GM20431 (cell line): Measurements from ENCODE around the gene SEMA6A.

Experiments used
- in situ Hi-C: fragments of 300-500 bp; cut with MseI, MboI; formaldehyde crosslinking; loops from one replicate; pipeline ENCODE4 v1.15.0; 2020; ENCODE audit warnings: low sequenced_read_pairs; ENCODE audit not compliant: unreplicated experiment

SEMA6A gene

GRCh38 chr5:116451905-116452450, 122.6 kb downstream of the SEMA6A start:
- in situ Hi-C loops = no loop called here

- in situ Hi-C loops = no loop called here
Observed at GRCh38 chr5:116451066-116451465, 123.6 kb downstream of the SEMA6A start.

GRCh38 chr5:116449458-116449857, 125.2 kb downstream of the SEMA6A start:
- in situ Hi-C loops = no loop called here

- in situ Hi-C loops = no loop called here
Observed at GRCh38 chr5:116448870-116449427, 125.7 kb downstream of the SEMA6A start.

- in situ Hi-C loops = no loop called here
Observed at GRCh38 chr5:116448450-116448849, 126.2 kb downstream of the SEMA6A start.

- in situ Hi-C loops = no loop called here
Observed at GRCh38 chr5:116446356-116447005, 128.1 kb downstream of the SEMA6A start.

GRCh38 chr5:116445311-116445710, 129.3 kb downstream of the SEMA6A start:
- in situ Hi-C loops = no loop called here

- in situ Hi-C loops = no loop called here
Observed at GRCh38 chr5:116444373-116445295, 130.0 kb downstream of the SEMA6A start.

- in situ Hi-C loops = no loop called here
Observed at GRCh38 chr5:116442931-116443551, 131.6 kb downstream of the SEMA6A start.

- in situ Hi-C loops = no loop called here
Observed at GRCh38 chr5:116442095-116442534, 132.5 kb downstream of the SEMA6A start.

GRCh38 chr5:116441223-116441622, 133.4 kb downstream of the SEMA6A start:
- in situ Hi-C loops = no loop called here

GRCh38 chr5:116440457-116441001, 134.1 kb downstream of the SEMA6A start:
- in situ Hi-C loops = no loop called here

GRCh38 chr5:116439905-116440304, 134.7 kb downstream of the SEMA6A start:
- in situ Hi-C loops = no loop called here

- in situ Hi-C loops = no loop called here
Observed at GRCh38 chr5:116438979-116439554, 135.6 kb downstream of the SEMA6A start.

- in situ Hi-C loops = no loop called here
Observed at GRCh38 chr5:116437922-116438578, 136.6 kb downstream of the SEMA6A start.

GRCh38 chr5:116437351-116437705, 137.3 kb downstream of the SEMA6A start:
- in situ Hi-C loops = no loop called here

GRCh38 chr5:116436674-116437350, 137.8 kb downstream of the SEMA6A start:
- in situ Hi-C loops = no loop called here

GRCh38 chr5:116428966-116429365, 145.7 kb downstream of the SEMA6A start:
- in situ Hi-C loops = no loop called here

GRCh38 chr5:116428413-116428812, 146.2 kb downstream of the SEMA6A start:
- in situ Hi-C loops = no loop called here
